HL-60 (cell line): ENCODE data around the gene MIX23.

Experiments
- DNase-seq, 2 experiments: peaks; one replicate each; pipeline ENCODE4 v3.0.0-alpha.2; 2010 to 2020; ENCODE audit warnings: low read depth in 1 of 2, low spot score in 1 of 2
- H3K27ac ChIP-seq: fragments of 250-450 bp; sonication (Bioruptor Pico); replicated peaks from 2 replicates; pipeline ENCODE4 v1.5.1; 2020; ENCODE audit warnings: mild to moderate bottlenecking, moderate library complexity
- H3K27me3 ChIP-seq: fragments of 250-450 bp; sonication (Bioruptor Pico); 2 replicates; pipeline ENCODE4 v1.5.1; 2021; ENCODE audit warnings: mild to moderate bottlenecking, moderate library complexity; ENCODE audit not compliant: insufficient read depth, poor library complexity, severe bottlenecking
- H3K4me3 ChIP-seq: replicated peaks from 2 replicates; pipeline ENCODE4 v1.5.1; 2011; ENCODE audit warnings: mild to moderate bottlenecking, control low read depth, low read length; ENCODE audit not compliant: insufficient read depth
- GABPA ChIP-seq: IDR thresholded peaks from 2 replicates; pipeline ENCODE4 v1.6.1; 2012; ENCODE audit warnings: low read depth
- POLR2AphosphoS5 ChIP-seq: IDR thresholded peaks from 2 replicates; pipeline ENCODE4 v1.6.1; 2012; ENCODE audit warnings: low read depth
- SPI1 ChIP-seq: IDR thresholded peaks from 2 replicates; pipeline ENCODE4 v1.6.1; 2012; ENCODE audit warnings: low read depth, mild to moderate bottlenecking, borderline replicate concordance
- TF ChIP-seq, protein P1 (sequence below): IDR thresholded peaks from 2 replicates; pipeline ENCODE4 v1.6.1; 2012; ENCODE audit warnings: low read depth; ENCODE audit not compliant: insufficient replicate concordance
- TF ChIP-seq, protein P2 (sequence below): IDR thresholded peaks from one replicate; pipeline ENCODE4 v1.5.1; 2011; ENCODE audit warnings: low read length, control low read depth, inconsistent platforms; ENCODE audit not compliant: insufficient read depth

MIX23 gene

DNA sequence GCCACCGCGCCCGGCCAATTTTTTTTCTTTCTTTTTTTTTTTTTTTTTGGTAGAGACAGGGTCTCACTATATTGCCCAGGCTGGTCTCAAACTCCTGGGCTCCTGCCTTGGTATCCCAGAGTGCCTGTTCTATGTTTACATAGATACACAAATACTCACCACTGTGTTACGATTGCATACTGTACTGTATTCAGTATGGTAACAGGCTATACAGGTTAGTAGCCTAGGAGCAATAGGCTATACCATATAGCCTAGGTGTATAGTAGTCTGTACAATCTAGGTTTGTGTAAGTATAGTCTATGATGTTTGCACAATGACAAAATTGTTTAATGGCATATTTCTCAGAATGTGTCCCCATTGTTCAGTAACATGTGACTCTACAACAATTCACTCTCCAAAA lies 31.4 kb downstream of the MIX23 start:
- Histone ChIP-seq H3K4me3 (no peak overlapping the region), H3K27ac (no peak overlapping the region), H3K27me3 (no peaks in the 10 kb centered on the region)
- no peak for DNase-seq
- TF ChIP-seq GABPA (no peak), SPI1 (no peak), POLR2AphosphoS5 (no peak)
- TF ChIP-seq, protein P1, sequence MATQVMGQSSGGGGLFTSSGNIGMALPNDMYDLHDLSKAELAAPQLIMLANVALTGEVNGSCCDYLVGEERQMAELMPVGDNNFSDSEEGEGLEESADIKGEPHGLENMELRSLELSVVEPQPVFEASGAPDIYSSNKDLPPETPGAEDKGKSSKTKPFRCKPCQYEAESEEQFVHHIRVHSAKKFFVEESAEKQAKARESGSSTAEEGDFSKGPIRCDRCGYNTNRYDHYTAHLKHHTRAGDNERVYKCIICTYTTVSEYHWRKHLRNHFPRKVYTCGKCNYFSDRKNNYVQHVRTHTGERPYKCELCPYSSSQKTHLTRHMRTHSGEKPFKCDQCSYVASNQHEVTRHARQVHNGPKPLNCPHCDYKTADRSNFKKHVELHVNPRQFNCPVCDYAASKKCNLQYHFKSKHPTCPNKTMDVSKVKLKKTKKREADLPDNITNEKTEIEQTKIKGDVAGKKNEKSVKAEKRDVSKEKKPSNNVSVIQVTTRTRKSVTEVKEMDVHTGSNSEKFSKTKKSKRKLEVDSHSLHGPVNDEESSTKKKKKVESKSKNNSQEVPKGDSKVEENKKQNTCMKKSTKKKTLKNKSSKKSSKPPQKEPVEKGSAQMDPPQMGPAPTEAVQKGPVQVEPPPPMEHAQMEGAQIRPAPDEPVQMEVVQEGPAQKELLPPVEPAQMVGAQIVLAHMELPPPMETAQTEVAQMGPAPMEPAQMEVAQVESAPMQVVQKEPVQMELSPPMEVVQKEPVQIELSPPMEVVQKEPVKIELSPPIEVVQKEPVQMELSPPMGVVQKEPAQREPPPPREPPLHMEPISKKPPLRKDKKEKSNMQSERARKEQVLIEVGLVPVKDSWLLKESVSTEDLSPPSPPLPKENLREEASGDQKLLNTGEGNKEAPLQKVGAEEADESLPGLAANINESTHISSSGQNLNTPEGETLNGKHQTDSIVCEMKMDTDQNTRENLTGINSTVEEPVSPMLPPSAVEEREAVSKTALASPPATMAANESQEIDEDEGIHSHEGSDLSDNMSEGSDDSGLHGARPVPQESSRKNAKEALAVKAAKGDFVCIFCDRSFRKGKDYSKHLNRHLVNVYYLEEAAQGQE, result no peak
- TF ChIP-seq, protein P2, sequence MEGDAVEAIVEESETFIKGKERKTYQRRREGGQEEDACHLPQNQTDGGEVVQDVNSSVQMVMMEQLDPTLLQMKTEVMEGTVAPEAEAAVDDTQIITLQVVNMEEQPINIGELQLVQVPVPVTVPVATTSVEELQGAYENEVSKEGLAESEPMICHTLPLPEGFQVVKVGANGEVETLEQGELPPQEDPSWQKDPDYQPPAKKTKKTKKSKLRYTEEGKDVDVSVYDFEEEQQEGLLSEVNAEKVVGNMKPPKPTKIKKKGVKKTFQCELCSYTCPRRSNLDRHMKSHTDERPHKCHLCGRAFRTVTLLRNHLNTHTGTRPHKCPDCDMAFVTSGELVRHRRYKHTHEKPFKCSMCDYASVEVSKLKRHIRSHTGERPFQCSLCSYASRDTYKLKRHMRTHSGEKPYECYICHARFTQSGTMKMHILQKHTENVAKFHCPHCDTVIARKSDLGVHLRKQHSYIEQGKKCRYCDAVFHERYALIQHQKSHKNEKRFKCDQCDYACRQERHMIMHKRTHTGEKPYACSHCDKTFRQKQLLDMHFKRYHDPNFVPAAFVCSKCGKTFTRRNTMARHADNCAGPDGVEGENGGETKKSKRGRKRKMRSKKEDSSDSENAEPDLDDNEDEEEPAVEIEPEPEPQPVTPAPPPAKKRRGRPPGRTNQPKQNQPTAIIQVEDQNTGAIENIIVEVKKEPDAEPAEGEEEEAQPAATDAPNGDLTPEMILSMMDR, result no peak

DNA sequence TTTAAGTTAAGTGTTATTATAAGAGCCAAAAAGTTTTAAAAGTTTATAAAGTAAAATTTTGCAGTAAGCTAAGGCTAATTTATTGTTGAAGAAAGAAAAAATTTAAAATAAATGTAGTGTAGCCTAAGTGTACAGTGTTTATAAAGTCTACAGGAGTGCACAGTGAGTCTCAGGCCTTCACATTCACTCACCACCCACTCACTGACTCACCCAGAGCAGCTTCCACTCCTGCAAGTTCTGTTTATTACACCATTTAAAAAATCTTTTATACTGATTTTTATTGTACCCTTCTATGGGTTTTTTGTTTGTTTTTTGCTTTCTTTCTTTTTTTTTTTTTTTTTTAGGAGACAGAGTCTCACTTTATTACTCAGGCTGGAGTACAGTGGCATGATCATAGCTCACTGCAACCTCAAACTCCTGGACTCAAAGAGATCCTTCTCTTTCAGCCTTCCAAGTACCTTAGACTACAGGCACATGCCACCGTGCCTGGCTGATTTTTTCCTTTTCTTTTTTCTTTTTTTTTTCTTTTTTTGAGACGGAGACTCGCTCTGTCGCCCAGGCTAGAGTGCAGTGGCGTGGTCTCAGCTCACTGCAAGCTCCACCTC lies 32.1 kb downstream of the MIX23 start:
- H3K4me3 ChIP-seq, result no peak overlapping the region
- TF ChIP-seq, protein P1, result no peak
- TF ChIP-seq, protein P2, result no peak
- TF ChIP-seq GABPA (no peak), SPI1 (no peak), POLR2AphosphoS5 (no peak)
- no peak for DNase-seq
- H3K27ac ChIP-seq, result no peak overlapping the region
- H3K27me3 ChIP-seq, result no peaks in the 10 kb centered on the region

DNA sequence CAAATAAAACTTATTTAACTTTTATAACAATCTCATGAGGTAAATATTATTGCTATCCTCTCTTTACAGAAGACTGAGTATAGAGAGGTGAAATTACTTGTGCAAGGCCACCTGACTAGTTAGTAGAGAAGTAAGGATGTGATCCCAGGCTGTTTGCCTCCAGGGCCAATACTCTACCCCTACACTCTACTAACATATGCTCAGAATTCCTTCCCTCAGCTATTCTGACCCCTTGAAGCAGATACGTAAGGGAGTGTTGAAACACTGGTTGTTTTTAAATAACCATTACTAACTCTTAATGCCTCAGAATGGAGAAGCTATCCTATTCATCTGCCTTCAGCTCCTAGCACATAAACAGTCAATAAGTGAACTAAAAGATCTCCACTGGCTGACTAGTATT lies 33.9 kb downstream of the MIX23 start:
- no peak overlapping the region for H3K27ac ChIP-seq
- DNase-seq, result no peak
- no peaks in the 10 kb centered on the region for H3K27me3 ChIP-seq
- H3K4me3 ChIP-seq, result no peak overlapping the region
- TF ChIP-seq, protein P2, result no peak
- no peak for TF ChIP-seq SPI1
- TF ChIP-seq GABPA, result no peak

DNA sequence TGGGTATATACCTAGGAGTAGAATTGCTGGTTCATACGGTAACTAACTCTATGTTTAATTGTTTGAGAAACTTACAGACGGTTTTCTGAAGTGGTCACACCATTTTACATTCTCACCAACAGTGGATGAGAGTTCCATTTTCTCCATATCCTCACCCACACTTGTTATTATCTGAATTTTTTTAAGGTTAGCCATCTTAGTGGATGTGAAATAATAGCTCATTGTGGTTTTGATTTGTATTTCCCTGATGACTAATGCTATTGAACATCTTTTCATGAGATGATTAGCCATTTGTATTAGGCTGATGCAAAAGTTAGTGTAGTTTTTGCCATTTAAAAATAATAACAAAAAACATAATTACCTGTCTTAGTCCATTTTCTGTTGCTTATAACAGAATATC lies 39.4 kb downstream of the MIX23 start:
- H3K4me3 ChIP-seq, result no peak overlapping the region
- no peak overlapping the region for H3K27ac ChIP-seq
- TF ChIP-seq, protein P1, result no peak
- TF ChIP-seq, protein P2, result no peak
- TF ChIP-seq POLR2AphosphoS5, result no peak
- TF ChIP-seq SPI1, result no peak
- TF ChIP-seq GABPA, result no peak
- no peak for DNase-seq
- H3K27me3 ChIP-seq, result no peaks in the 10 kb centered on the region
